H1 (cell line): ENCODE data around the gene PTGES3L. TPM values are rescaled to one million over a fixed set of nuclear protein-coding genes. Genes with fewer than 3 reads are reported as not detected.

Experiments
- CTCF ChIA-PET: fragments of 300-600 bp; sonication (Branson Sonifier 250); formaldehyde crosslinking; loops from one replicate; lab custom pipeline; 2021; ENCODE audit not compliant: partially characterized antibody; lab: Charles Lee
- POLR2A ChIA-PET: fragments of 300-600 bp; sonication (Branson Sonifier 250); formaldehyde crosslinking; loops from one replicate; lab custom pipeline; 2021; ENCODE audit warnings: inconsistent platforms; ENCODE audit not compliant: partially characterized antibody; lab: Charles Lee
- DNase-seq, 2 experiments: peaks; one replicate each; pipeline versions ENCODE4 v3.0.0 to v3.0.0-alpha.2; 2010 to 2022; ENCODE audit warnings: low spot score in 2 of 2, low read depth in 1 of 2, mixed read lengths in 1 of 2
- FAIRE-seq: peaks from 2 replicates; lab custom pipeline; 2011; peaks lifted over from hg19 to GRCh38; lab: Jason Lieb, UNC
- H2AFZ ChIP-seq: 2 replicates; pipeline ENCODE4 v1.8.1; 2012; ENCODE audit warnings: low read length, inconsistent platforms
- H2AK5ac ChIP-seq: 2 replicates; pipeline ENCODE4 v1.6.1; 2013; ENCODE audit warnings: low read depth, low read length
- H2BK120ac ChIP-seq: replicated peaks from 2 replicates; pipeline ENCODE3; 2013; ENCODE audit warnings: low read depth, low read length, inconsistent platforms
- H2BK12ac ChIP-seq: 2 replicates; pipeline ENCODE4 v1.6.1; 2013; ENCODE audit warnings: low read depth, low read length
- H2BK15ac ChIP-seq: 2 replicates; pipeline ENCODE4 v1.6.1; 2013; ENCODE audit warnings: low read length
- H2BK20ac ChIP-seq: 2 replicates; pipeline ENCODE4 v1.6.1; 2013; ENCODE audit warnings: low read length
- H2BK5ac ChIP-seq: 2 replicates; pipeline ENCODE4 v1.6.1; 2013; ENCODE audit warnings: low read depth, low read length
- H3K14ac ChIP-seq: 2 replicates; pipeline ENCODE4 v1.6.1; 2013; ENCODE audit warnings: inconsistent platforms; ENCODE audit not compliant: insufficient read length
- H3K18ac ChIP-seq: 2 replicates; pipeline ENCODE4 v1.6.1; 2013; ENCODE audit warnings: low read length; ENCODE audit errors: extremely low read depth
- H3K23ac ChIP-seq: 2 replicates; pipeline ENCODE4 v1.6.1; 2013; ENCODE audit warnings: inconsistent platforms; ENCODE audit not compliant: insufficient read length
- H3K23me2 ChIP-seq: 2 replicates; pipeline ENCODE4 v1.6.1; 2013; ENCODE audit warnings: low read depth, low read length
- H3K27ac ChIP-seq: 2 replicates; pipeline ENCODE4 v1.6.1; 2011; ENCODE audit warnings: low read depth, low read length, inconsistent platforms
- H3K27me3 ChIP-seq, 4 experiments: replicated peaks in 1 of 4; 1 replicate in 1 of 4; 2 replicates in 3 of 4; pipeline versions ENCODE4 v1.6.1 to v1.8.1; 2011 to 2013; ENCODE audit warnings: low read length in 3 of 4, mild to moderate bottlenecking in 3 of 4, inconsistent platforms in 2 of 4, mixed read lengths in 2 of 4, moderate library complexity in 1 of 4; ENCODE audit not compliant: control insufficient read depth in 3 of 4, insufficient read depth in 3 of 4; ENCODE audit errors: extremely low read depth in 1 of 4
- H3K36me3 ChIP-seq, 4 experiments: 2 replicates each; pipeline versions ENCODE4 v1.6.1 to v1.8.1; 2011 to 2013; ENCODE audit warnings: mild to moderate bottlenecking in 4 of 4, low read length in 3 of 4, moderate library complexity in 2 of 4, control low read depth in 1 of 4, inconsistent platforms in 1 of 4; ENCODE audit not compliant: insufficient read depth in 4 of 4, control insufficient read depth in 2 of 4
- H3K4ac ChIP-seq: replicated peaks from 2 replicates; pipeline ENCODE3; 2013; ENCODE audit warnings: low read length, low read depth, mixed read lengths, inconsistent platforms; ENCODE audit not compliant: insufficient read length
- H3K4me1 ChIP-seq, 4 experiments: replicated peaks in 1 of 4; 1 replicate in 1 of 4; 2 replicates in 3 of 4; pipeline versions ENCODE4 v1.6.1 to v1.8.1; 2011 to 2013; ENCODE audit warnings: low read length in 3 of 4, inconsistent platforms in 2 of 4, mixed read lengths in 1 of 4; ENCODE audit not compliant: insufficient read depth in 4 of 4, control insufficient read depth in 3 of 4
- H3K4me2 ChIP-seq, 2 experiments: 2 replicates each; pipeline versions ENCODE4 v1.6.1 to v1.8.1; 2011 to 2013; ENCODE audit warnings: low read depth in 2 of 2, low read length in 2 of 2, control low read depth in 1 of 2, inconsistent platforms in 1 of 2, mild to moderate bottlenecking in 1 of 2; ENCODE audit not compliant: insufficient read depth in 1 of 2
- H3K4me3 ChIP-seq, 4 experiments: fragments of 200-600, 300-600 bp in 1 of 4; sonication (generic), shearing (Covaris generic), sonication (Bioruptor Twin) in 1 of 4; 2 replicates each; pipeline versions ENCODE4 v1.5.1 to v1.8.1; 2011 to 2016; ENCODE audit warnings: low read length in 4 of 4, low read depth in 3 of 4, control low read depth in 2 of 4, inconsistent platforms in 2 of 4, mild to moderate bottlenecking in 2 of 4, mixed read lengths in 1 of 4, moderate library complexity in 1 of 4; ENCODE audit not compliant: insufficient read depth in 2 of 4; ENCODE audit errors: extremely low read depth in 1 of 4
- H3K56ac ChIP-seq: replicated peaks from 2 replicates; pipeline ENCODE3; 2013; ENCODE audit warnings: low read depth, mild to moderate bottlenecking, mixed read lengths, low read length, inconsistent platforms; ENCODE audit not compliant: insufficient read length
- H3K79me1 ChIP-seq: 2 replicates; pipeline ENCODE4 v1.6.1; 2013; ENCODE audit warnings: low read depth, low read length, control low read depth
- H3K79me2 ChIP-seq, 2 experiments: 2 replicates each; pipeline versions ENCODE4 v1.6.1 to v1.8.1; 2012 to 2013; ENCODE audit warnings: low read length in 2 of 2, mild to moderate bottlenecking in 2 of 2, inconsistent platforms in 1 of 2; ENCODE audit not compliant: insufficient read depth in 2 of 2, control insufficient read depth in 1 of 2
- H3K9ac ChIP-seq, 4 experiments: replicated peaks in 1 of 4; 1 replicate in 1 of 4; 2 replicates in 3 of 4; pipeline versions ENCODE4 v1.6.1 to v1.8.1; 2011 to 2013; ENCODE audit warnings: low read depth in 3 of 4, low read length in 3 of 4, control low read depth in 2 of 4, mild to moderate bottlenecking in 2 of 4, moderate library complexity in 2 of 4, inconsistent platforms in 1 of 4; ENCODE audit errors: extremely low read depth in 1 of 4
- H3K9me3 ChIP-seq, 2 experiments: 2 replicates each; pipeline versions ENCODE4 v1.6.1 to v1.8.1; 2012 to 2013; ENCODE audit warnings: mild to moderate bottlenecking in 2 of 2, moderate library complexity in 2 of 2, control low read depth in 1 of 2, inconsistent platforms in 1 of 2, low read depth in 1 of 2, low read length in 1 of 2, mixed read lengths in 1 of 2; ENCODE audit not compliant: insufficient read depth in 2 of 2
- H4K20me1 ChIP-seq, 2 experiments: replicated peaks in 1 of 2; 2 replicates each; pipeline versions ENCODE3 to v1.8.1; 2011 to 2013; ENCODE audit warnings: inconsistent platforms in 2 of 2, low read length in 2 of 2, mild to moderate bottlenecking in 1 of 2; ENCODE audit not compliant: insufficient read depth in 2 of 2, control insufficient read depth in 1 of 2
- H4K5ac ChIP-seq: 2 replicates; pipeline ENCODE4 v1.6.1; 2013; ENCODE audit warnings: low read length, low read depth, mixed read lengths, inconsistent platforms; ENCODE audit not compliant: insufficient read length
- H4K8ac ChIP-seq: 2 replicates; pipeline ENCODE4 v1.8.0; 2013; ENCODE audit warnings: mild to moderate bottlenecking, moderate library complexity, low read length, inconsistent platforms; ENCODE audit not compliant: insufficient read depth; ENCODE audit errors: extremely low read depth
- H4K91ac ChIP-seq: replicated peaks from 2 replicates; pipeline ENCODE3; 2013; ENCODE audit warnings: low read length, mixed read lengths, inconsistent platforms; ENCODE audit not compliant: insufficient read length
- BACH1 ChIP-seq: IDR thresholded peaks from 2 replicates; pipeline ENCODE4 v1.6.1; 2012; ENCODE audit warnings: low read length, improper control_type of control experiment
- BRCA1 ChIP-seq: IDR thresholded peaks from 2 replicates; pipeline ENCODE4 v1.6.1; 2012; ENCODE audit warnings: low read depth, low read length, improper control_type of control experiment
- CBX5 ChIP-seq: fragments of 300-800, 300-1000 bp; sonication (generic); IDR thresholded peaks from 2 replicates; pipeline ENCODE4 v1.7.1; 2016; ENCODE audit warnings: antibody characterized with exemption, low read length, low read depth
- CHD1 ChIP-seq: IDR thresholded peaks from 2 replicates; pipeline ENCODE4 v1.6.1; 2012; ENCODE audit warnings: low read depth, low read length, improper control_type of control experiment
- EGR1 ChIP-seq: IDR thresholded peaks from 2 replicates; pipeline ENCODE4 v1.6.1; 2011; ENCODE audit warnings: low read depth, low read length, borderline replicate concordance
- FOSL1 ChIP-seq: IDR thresholded peaks from 2 replicates; pipeline ENCODE4 v1.6.1; 2011; ENCODE audit warnings: mild to moderate bottlenecking, low read depth, low read length, moderate library complexity; ENCODE audit not compliant: insufficient read depth
- GTF2F1 ChIP-seq: IDR thresholded peaks from 2 replicates; pipeline ENCODE4 v1.6.1; 2012; ENCODE audit warnings: low read depth, low read length, improper control_type of control experiment, borderline replicate concordance
- NRF1 ChIP-seq: IDR thresholded peaks from 2 replicates; pipeline ENCODE4 v1.6.1; 2011; ENCODE audit warnings: mild to moderate bottlenecking, low read depth, low read length, improper control_type of control experiment
- RAD21 ChIP-seq, 2 experiments: IDR thresholded peaks in 1 of 2; conservative IDR thresholded peaks in 1 of 2; 2 replicates each; pipeline ENCODE4 v1.6.1; 2011; ENCODE audit warnings: low read depth in 2 of 2, low read length in 2 of 2, improper control_type of control experiment in 1 of 2, inconsistent platforms in 1 of 2, mild to moderate bottlenecking in 1 of 2, moderate library complexity in 1 of 2
- RBBP5 ChIP-seq: IDR thresholded peaks from 2 replicates; pipeline ENCODE4 v1.7.1; 2012; ENCODE audit warnings: low read depth, mild to moderate bottlenecking, inconsistent platforms, low read length, moderate library complexity, borderline replicate concordance
- RNF2 ChIP-seq: fragments of 200-900, 300-1000 bp; sonication (generic); IDR thresholded peaks from 2 replicates; pipeline ENCODE4 v1.7.1; 2016; ENCODE audit warnings: borderline replicate concordance, low read depth, mild to moderate bottlenecking, antibody characterized with exemption, low read length; ENCODE audit not compliant: poor library complexity, severe bottlenecking; ENCODE audit errors: missing control alignments
- SRF ChIP-seq: IDR thresholded peaks from 2 replicates; pipeline ENCODE4 v1.6.1; 2011; ENCODE audit warnings: mild to moderate bottlenecking, low read depth, low read length, moderate library complexity
- TAF7 ChIP-seq: optimal IDR thresholded peaks from 2 replicates; pipeline ENCODE3; 2011; ENCODE audit warnings: low read depth, mild to moderate bottlenecking, inconsistent platforms, low read length, moderate library complexity, borderline replicate concordance
- WGBS, 2 experiments: shearing (Covaris generic) in 1 of 2; methylation state at CpG; one replicate each; pipeline versions ENCODE4 v1.1.6 to v1.1.7; 2013 to 2015; ENCODE audit warnings: low lambda C conversion rate in 2 of 2, mixed read lengths in 2 of 2, inconsistent platforms in 1 of 2, low coverage in 1 of 2, missing lambda C conversion rate in 1 of 2; ENCODE audit not compliant: insufficient replicate concordance in 2 of 2, insufficient coverage in 1 of 2, insufficient read length in 1 of 2; ENCODE audit errors: extremely low coverage in 1 of 2, missing lambda C conversion rate in 1 of 2; 5-methylcytosine and 5-hydroxymethylcytosine counted together
- polyA plus RNA-seq, 7 experiments: library from polyadenylated mRNA; depleted of rRNA in 3 of 7; stranded (reverse) in 5 of 7; unstranded in 2 of 7; fragments of >200 nt in 5 of 7; fragments of 200-250 nt in 2 of 7; gene quantifications; 1 replicate in 5 of 7; 2 replicates in 1 of 7; 4 replicates in 1 of 7; pipeline versions ENCODE4 v1.2.1 to v1.2.3, GENCODE V29; 2011 to 2013; ENCODE audit warnings: missing spikeins in 2 of 7, mixed read lengths in 2 of 7
- total RNA-seq: library from RNA; stranded (reverse); fragmentation: NEBNext Ultra II Directional; extraction: Animal tissue kit (Norgen Biotek cat#: 25700); gene quantifications from 2 replicates; pipeline ENCODE4 v1.2.1, GENCODE V29; 2021

Gene PTGES3L
- total and polyA plus RNA-seq, 2 of the 8 experiments (the other 6 are each of a cell fraction or from before 2014, with no cell fraction given), result 3.0 to 3.6 TPM

GRCh38 chr17:43019418-43019817 lies 39.5 kb upstream of the PTGES3L start:
- 82% methylated on average over 7 of the region's 7 CpGs; no CpG with 5 or more reads in 1 of the 2 experiments for WGBS, 2 experiments
- TF ChIP-seq BACH1 (no peak), RAD21 (IDR thresholded peaks at IDR 0.05 in 1 of 2, conservative IDR thresholded peaks at IDR 0.05 in 1 of 2; ENCODE audit: low read depth in 2 of 2, low read length in 2 of 2) (no peak), SRF (no peak), BRCA1 (no peak), RBBP5 (no peak), CBX5 (no peak), GTF2F1 (no peak), EGR1 (no peak), RNF2 (no peak), NRF1 (no peak), CHD1 (no peak), TAF7 (no peak), FOSL1 (no peak)

More at GRCh38 chr17:43019418-43019817, 39.5 kb upstream of the PTGES3L start:
- H3K23me2 ChIP-seq, result peaks cover 8% of the 10 kb centered on the region; the same call in 1 of the 2 replicates
- H2BK20ac ChIP-seq, result no peak overlapping the region
- H3K4me1 ChIP-seq, result peaks cover 6 to 18% (median 12%) of the 10 kb centered on the region in 4 experiments
- FAIRE-seq, result no peak
- H3K14ac ChIP-seq, result no peak overlapping the region
- no peak overlapping the region for H3K56ac ChIP-seq
- no peak overlapping the region for H3K4ac ChIP-seq
- peaks cover 0 to 35% of the 10 kb centered on the region in 2 experiments; a peak in 3 of 4 replicates for H3K79me2 ChIP-seq
- no peak overlapping the region for H3K4me3 ChIP-seq
- H3K4me2 ChIP-seq, result peak overlapping the region; percentile 18 to 86; a peak in 3 of 4 replicates
- no peak overlapping the region for H3K27ac ChIP-seq
- no peak overlapping the region for H2BK120ac ChIP-seq
- H3K9me3 ChIP-seq, result no peaks in the 10 kb centered on the region
- no peak overlapping the region for H4K91ac ChIP-seq
- H2AFZ ChIP-seq, result no peak overlapping the region
- no peak overlapping the region for H2BK12ac ChIP-seq
- ChIA-PET CTCF (interaction anchor here (0.6 to 1.0 kb wide), 3 partner anchors 13 to 291 kb away, joined by 3 to 4 read pairs (median 3); partner anchors contain the start of gene BRCA1), POLR2A (interaction anchor here (0.6 to 10.8 kb wide), 9 partner anchors 8 to 1341 kb away, joined by 3 to 123 read pairs (median 3); partner anchors contain the start of genes IFI35, PTGES3L, RPL27 and RUNDC1)
- peaks cover 17% of the 10 kb centered on the region for H3K79me1 ChIP-seq
- H4K20me1 ChIP-seq, result peaks cover 10% of the 10 kb centered on the region in 2 experiments
- no peak overlapping the region for H2AK5ac ChIP-seq
- H2BK15ac ChIP-seq, result no peak overlapping the region
- no peak for DNase-seq
- peaks cover 6 to 39% (median 12%) of the 10 kb centered on the region in 4 experiments; a peak in 7 of 8 replicates for H3K36me3 ChIP-seq
- no peak overlapping the region; the same call in 1 of the 2 replicates for H4K8ac ChIP-seq
- H2BK5ac ChIP-seq, result peak overlapping the region; percentile 49; the same call in 1 of the 2 replicates
- no peak overlapping the region for H3K9ac ChIP-seq
- H3K23ac ChIP-seq, result no peak overlapping the region
- no peak overlapping the region for H3K18ac ChIP-seq
- H4K5ac ChIP-seq, result no peak overlapping the region
- H3K27me3 ChIP-seq, result no peaks in the 10 kb centered on the region
